ENCODE results near the gene GPC4. TPM values are rescaled to one million over a fixed set of nuclear protein-coding genes. Genes with fewer than 3 reads are reported as not detected.

Gene GPC4
- polyA plus RNA-seq, 1 donor: 12.4 TPM

DNA sequence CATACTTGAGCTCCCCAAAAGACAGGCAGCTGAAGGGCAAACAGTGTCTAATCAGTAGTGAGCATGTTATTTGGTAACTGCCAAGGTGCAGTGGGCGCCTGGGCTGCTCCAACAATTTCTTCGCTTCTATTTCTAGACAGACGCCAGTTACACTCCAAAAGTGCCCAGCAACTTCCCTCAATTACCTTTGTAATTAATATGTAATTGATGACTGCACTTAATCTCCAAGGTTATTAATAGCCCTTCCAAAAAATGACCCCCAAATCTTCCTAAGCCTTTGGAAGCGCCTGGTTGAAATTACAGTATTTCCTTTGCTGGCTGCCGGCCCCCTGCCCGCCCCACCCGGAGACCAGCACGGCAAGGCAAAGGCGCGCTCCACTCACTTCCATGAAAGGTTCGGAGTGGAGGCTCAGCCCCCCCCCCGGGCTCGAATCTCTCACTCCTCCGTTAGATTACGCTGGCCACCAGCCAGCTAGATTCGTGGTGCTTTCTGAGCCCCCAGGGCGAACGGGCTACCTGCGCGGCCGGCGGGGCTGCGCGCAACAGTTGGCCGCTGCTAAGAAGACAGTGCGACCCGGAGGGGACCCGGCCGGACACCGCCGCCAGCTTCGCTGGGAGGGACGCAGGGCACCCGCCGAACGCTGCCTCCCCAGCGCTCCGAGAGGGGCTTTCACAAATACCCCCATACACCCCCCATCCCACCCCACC lies 1.9 kb downstream of the GPC4 start:
- no CpG with 5 or more reads among the region's 38 CpGs for WGBS (ENCODE audit: insufficient coverage, low lambda C conversion rate)
- Histone ChIP-seq H3K9me3 (ENCODE audit: control insufficient read depth, low read depth, low read length) (no peaks in the 10 kb centered on the region), H3K27ac (ENCODE audit: low read length) (no peak overlapping the region), H3K4me1 (ENCODE audit: control insufficient read depth, insufficient read depth, low read length) (no peaks in the 10 kb centered on the region), H3K27me3 (ENCODE audit: control insufficient read depth, insufficient read depth, low read length) (peaks cover 20% of the 10 kb centered on the region), H3K4me3 (ENCODE audit: low read length) (peak overlapping the region; percentile 58), H3K36me3 (ENCODE audit: control insufficient read depth, insufficient read depth, low read length) (no peaks in the 10 kb centered on the region)
- DNase-seq: no peak

DNA sequence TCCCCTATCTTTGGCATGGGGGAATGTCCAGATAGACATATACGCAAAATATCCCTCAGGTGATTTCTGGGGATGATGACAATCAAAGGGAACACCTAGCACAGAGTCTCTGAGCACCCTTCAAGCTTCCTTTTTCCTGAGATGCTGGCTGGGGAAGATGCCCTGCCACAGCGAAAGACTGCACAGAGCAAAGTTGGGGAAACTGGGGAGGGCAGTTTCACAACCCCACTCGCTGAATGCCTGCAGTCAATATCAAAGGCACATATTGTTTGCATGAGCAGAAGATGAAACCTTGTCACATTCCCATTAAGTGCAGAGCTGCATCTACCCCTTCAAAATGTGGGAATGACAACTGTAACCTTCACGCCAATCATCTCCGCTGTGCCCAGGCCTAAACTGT lies 2.6 kb downstream of the GPC4 start:
- no CpG with 5 or more reads among the region's 5 CpGs for WGBS (ENCODE audit: insufficient coverage, low lambda C conversion rate)
- DNase-seq: no peak
- no peak overlapping the region for H3K4me3 ChIP-seq (ENCODE audit: low read length)
- H3K36me3 ChIP-seq (ENCODE audit: control insufficient read depth, insufficient read depth, low read length): no peaks in the 10 kb centered on the region
- no peaks in the 10 kb centered on the region for H3K9me3 ChIP-seq (ENCODE audit: control insufficient read depth, low read depth, low read length)
- H3K27me3 ChIP-seq (ENCODE audit: control insufficient read depth, insufficient read depth, low read length): peaks cover 18% of the 10 kb centered on the region
- H3K4me1 ChIP-seq (ENCODE audit: control insufficient read depth, insufficient read depth, low read length): no peaks in the 10 kb centered on the region
- H3K27ac ChIP-seq (ENCODE audit: low read length): no peak overlapping the region

DNA sequence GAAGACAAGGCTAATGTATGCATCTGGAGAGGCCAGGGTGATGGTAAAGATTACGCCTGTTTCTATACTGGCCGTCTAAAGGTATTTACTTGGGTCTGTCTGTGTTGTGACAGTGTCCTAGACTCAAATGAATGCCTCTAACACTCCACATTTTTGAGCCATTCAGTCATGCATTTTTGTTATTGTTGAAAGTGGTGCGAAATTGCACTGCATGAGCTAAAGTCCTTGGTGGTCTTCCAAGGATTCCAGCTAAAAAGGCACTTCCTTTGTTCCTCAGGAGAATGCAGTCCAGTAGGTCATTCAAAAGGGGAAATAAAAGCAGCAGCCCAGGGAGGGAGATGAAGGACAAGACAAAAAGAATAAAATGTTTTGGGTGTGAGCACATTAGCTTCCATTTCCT lies 3.0 kb downstream of the GPC4 start:
- Histone ChIP-seq H3K36me3 (ENCODE audit: control insufficient read depth, insufficient read depth, low read length) (no peaks in the 10 kb centered on the region), H3K4me1 (ENCODE audit: control insufficient read depth, insufficient read depth, low read length) (no peaks in the 10 kb centered on the region), H3K27me3 (ENCODE audit: control insufficient read depth, insufficient read depth, low read length) (peaks cover 15% of the 10 kb centered on the region), H3K4me3 (ENCODE audit: low read length) (no peak overlapping the region), H3K9me3 (ENCODE audit: control insufficient read depth, low read depth, low read length) (no peaks in the 10 kb centered on the region), H3K27ac (ENCODE audit: low read length) (no peak overlapping the region)
- no CpG with 5 or more reads among the region's 3 CpGs for WGBS (ENCODE audit: insufficient coverage, low lambda C conversion rate)
- no peak for DNase-seq

DNA sequence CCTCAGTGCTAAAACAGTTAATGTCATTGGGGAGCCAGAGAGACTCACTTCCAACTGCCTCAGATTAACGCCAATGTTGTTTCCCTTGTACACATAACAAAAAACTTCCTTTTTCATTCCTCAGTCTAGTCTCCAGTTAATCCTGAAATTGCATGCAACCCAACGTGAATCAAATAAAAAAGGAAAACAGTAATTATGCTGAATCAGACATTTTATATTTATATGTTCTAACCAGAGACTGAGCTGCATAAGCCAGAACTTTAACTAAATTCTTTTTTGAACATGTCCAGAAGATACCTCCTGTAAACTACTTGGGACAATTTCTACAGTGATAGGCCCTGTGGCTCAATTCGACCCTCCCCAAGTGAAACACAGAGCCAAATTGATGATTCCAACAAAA lies 4.7 kb downstream of the GPC4 start:
- no peak for DNase-seq
- Histone ChIP-seq H3K36me3 (ENCODE audit: control insufficient read depth, insufficient read depth, low read length) (no peaks in the 10 kb centered on the region), H3K27ac (ENCODE audit: low read length) (no peak overlapping the region), H3K27me3 (ENCODE audit: control insufficient read depth, insufficient read depth, low read length) (peaks cover 4% of the 10 kb centered on the region), H3K4me3 (ENCODE audit: low read length) (no peak overlapping the region), H3K9me3 (ENCODE audit: control insufficient read depth, low read depth, low read length) (no peaks in the 10 kb centered on the region), H3K4me1 (ENCODE audit: control insufficient read depth, insufficient read depth, low read length) (no peaks in the 10 kb centered on the region)
- no CpG with 5 or more reads among the region's 3 CpGs for WGBS (ENCODE audit: insufficient coverage, low lambda C conversion rate)

DNA sequence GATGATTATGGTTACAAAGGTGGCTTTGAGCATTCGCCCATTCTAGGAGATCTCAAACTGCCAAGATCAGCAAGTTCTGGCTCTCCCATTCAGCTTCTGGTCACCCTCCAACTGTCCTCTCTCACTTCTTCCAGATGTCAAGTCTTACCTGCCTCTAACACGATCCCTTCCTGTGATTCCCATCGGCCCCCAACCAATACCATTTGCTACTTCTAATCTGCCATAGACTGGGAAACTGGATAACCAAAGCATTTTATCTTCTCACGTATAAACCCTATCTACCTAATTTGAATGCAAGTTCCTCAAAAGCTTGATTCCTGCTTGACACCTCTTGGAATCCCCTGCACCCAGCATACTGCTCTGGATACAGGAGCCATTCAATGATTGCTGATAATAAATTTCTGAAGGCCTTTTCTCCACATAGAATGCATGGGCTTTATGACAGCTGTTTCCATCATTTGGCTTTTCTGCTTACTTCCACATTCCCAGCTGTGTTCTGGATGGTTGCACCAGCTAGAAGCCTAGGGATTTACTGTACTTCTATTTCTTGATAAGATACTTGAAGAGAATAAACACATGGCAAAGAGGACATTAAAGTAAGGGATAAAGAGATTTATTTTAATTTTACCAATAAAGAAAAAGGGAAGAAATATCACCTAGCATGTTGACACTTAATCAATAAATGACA lies 9.6 kb downstream of the GPC4 start:
- Histone ChIP-seq H3K4me1 (ENCODE audit: control insufficient read depth, insufficient read depth, low read length) (no peaks in the 10 kb centered on the region), H3K4me3 (ENCODE audit: low read length) (no peak overlapping the region), H3K9me3 (ENCODE audit: control insufficient read depth, low read depth, low read length) (no peaks in the 10 kb centered on the region), H3K27ac (ENCODE audit: low read length) (no peak overlapping the region), H3K36me3 (ENCODE audit: control insufficient read depth, insufficient read depth, low read length) (no peaks in the 10 kb centered on the region), H3K27me3 (ENCODE audit: control insufficient read depth, insufficient read depth, low read length) (no peaks in the 10 kb centered on the region)
- WGBS (ENCODE audit: insufficient coverage, low lambda C conversion rate): no CpG with 5 or more reads among the region's 4 CpGs
- DNase-seq: no peak

DNA sequence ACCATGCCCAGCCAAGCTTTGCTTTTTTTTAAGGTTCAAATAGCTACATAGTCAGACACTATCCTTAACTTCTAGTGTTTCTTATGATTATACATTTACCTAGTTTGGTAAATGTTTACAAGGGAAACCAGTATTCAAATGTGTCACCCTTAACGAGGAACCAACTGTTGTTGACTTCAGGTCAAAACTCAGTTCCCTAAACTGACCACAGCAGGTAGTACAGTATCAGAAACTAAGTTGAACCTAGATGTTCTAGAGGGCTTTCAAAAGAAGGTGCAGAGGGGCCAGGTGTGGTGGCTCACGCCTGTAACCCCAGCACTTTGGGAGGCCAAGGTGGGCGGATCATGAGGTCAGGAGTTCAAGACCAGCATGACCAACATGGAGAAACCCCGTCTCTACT lies 11.3 kb downstream of the GPC4 start:
- no CpG with 5 or more reads among the region's 4 CpGs for WGBS (ENCODE audit: insufficient coverage, low lambda C conversion rate)
- H3K36me3 ChIP-seq (ENCODE audit: control insufficient read depth, insufficient read depth, low read length): no peaks in the 10 kb centered on the region
- no peaks in the 10 kb centered on the region for H3K27me3 ChIP-seq (ENCODE audit: control insufficient read depth, insufficient read depth, low read length)
- H3K9me3 ChIP-seq (ENCODE audit: control insufficient read depth, low read depth, low read length): no peaks in the 10 kb centered on the region
- H3K4me3 ChIP-seq (ENCODE audit: low read length): no peak overlapping the region
- no peak overlapping the region for H3K27ac ChIP-seq (ENCODE audit: low read length)
- H3K4me1 ChIP-seq (ENCODE audit: control insufficient read depth, insufficient read depth, low read length): no peaks in the 10 kb centered on the region
- DNase-seq: no peak

DNA sequence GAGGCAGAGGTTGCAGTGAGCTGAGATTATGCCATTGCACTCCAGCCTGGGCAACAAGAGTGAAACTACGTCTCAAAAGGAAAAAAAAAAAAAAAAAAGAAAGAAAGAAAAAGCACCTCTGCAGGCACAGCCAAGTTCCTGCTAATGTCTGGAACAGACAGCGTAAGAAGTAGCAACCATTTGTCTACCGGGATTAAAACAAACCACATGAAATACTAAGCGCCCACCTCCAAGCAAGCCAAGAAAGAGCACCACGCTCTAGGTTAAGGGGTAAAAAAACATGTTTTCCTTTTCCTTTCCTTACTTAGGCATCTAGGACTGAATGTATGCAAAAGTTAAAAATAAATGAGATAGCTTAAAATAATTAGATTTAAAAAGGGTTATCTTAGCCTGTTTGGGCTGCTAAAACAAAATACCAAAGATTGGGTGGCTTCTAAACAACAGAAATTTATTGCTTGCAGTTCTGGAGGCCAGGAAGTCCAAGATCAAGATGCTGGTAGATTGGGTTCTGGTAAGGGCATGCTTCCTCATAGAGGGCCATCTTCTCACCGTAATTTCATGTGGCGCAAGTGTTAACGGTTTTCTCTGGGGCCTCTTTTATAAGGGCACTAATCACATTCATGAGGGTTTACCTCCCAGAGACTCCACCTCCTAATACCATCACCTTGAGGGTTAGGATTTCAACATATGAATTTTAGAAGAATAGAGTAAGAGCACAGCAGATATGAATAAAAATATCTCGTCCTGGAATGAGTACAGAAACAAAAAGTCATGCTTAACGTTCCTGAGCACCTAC lies 12.3 kb downstream of the GPC4 start:
- Histone ChIP-seq H3K27ac (ENCODE audit: low read length) (no peak overlapping the region), H3K27me3 (ENCODE audit: control insufficient read depth, insufficient read depth, low read length) (no peaks in the 10 kb centered on the region), H3K4me3 (ENCODE audit: low read length) (no peak overlapping the region), H3K4me1 (ENCODE audit: control insufficient read depth, insufficient read depth, low read length) (no peaks in the 10 kb centered on the region), H3K36me3 (ENCODE audit: control insufficient read depth, insufficient read depth, low read length) (no peaks in the 10 kb centered on the region), H3K9me3 (ENCODE audit: control insufficient read depth, low read depth, low read length) (no peaks in the 10 kb centered on the region)
- DNase-seq: no peak
- WGBS (ENCODE audit: insufficient coverage, low lambda C conversion rate): 80% methylated on average over 1 of the region's 10 CpGs

DNA sequence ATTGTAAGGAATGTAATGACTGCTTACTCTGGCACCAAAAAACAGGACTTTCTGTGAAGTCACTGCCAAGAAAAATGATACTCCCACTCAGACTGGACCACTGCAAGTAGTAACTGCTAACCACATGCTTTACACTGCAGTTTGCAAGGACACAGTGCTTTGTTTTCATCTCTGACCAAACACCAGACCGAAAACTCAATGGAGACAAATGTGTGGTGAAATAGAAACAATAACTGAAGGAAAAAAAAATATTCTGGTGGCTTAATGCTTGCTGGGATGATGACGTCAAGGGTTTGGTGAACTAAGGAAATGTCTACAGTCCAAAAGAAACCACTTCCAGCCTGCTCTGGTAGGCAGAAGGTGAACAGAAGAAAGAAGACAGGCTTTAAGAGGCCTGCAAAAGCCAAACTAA lies 13.2 kb downstream of the GPC4 start:
- no peak for DNase-seq
- WGBS (ENCODE audit: insufficient coverage, low lambda C conversion rate): no CpG with 5 or more reads among the region's 2 CpGs
- Histone ChIP-seq H3K36me3 (ENCODE audit: control insufficient read depth, insufficient read depth, low read length) (no peaks in the 10 kb centered on the region), H3K4me3 (ENCODE audit: low read length) (no peak overlapping the region), H3K27me3 (ENCODE audit: control insufficient read depth, insufficient read depth, low read length) (no peaks in the 10 kb centered on the region), H3K27ac (ENCODE audit: low read length) (no peak overlapping the region), H3K4me1 (ENCODE audit: control insufficient read depth, insufficient read depth, low read length) (no peaks in the 10 kb centered on the region), H3K9me3 (ENCODE audit: control insufficient read depth, low read depth, low read length) (no peaks in the 10 kb centered on the region)

DNA sequence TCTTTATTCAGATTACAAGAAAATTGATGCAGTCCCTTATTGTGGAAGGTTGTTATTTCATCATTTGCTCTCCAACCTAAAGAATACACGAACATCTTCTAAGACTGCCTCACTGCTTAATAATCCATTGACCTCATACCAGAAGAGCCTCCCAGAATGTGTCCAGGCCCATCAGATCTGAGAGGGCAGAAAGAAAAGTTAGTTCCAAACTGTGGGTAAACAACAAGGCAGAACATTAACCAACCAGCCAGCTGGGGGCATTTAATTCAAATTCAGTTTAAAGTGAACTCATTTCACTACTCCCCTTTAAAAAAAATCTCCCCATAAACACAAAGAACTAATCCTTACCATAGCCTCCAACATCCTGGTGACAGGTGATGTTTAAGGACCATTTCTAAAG lies 13.8 kb downstream of the GPC4 start:
- no CpG with 5 or more reads among the region's 1 CpG for WGBS (ENCODE audit: insufficient coverage, low lambda C conversion rate)

DNA sequence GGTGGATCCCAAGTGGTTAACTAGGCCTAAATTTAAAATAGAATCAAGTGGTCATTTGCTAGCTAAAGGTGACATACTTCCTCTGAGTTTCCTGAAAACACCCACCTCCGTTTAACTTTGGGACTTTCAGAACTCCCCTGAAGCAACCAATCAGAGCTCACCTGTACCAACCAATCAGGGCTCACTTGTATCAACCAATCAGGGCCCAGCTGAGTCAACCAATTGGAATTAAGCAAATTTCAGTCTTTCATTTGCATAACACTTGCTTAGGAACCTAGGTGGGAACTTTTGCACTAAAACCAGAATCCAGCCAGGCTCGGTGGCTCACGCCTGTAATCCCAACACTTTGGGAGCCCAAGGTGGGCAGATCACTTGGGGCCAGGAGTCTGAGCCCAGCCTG lies 15.9 kb downstream of the GPC4 start:
- H3K27me3 ChIP-seq (ENCODE audit: control insufficient read depth, insufficient read depth, low read length): no peaks in the 10 kb centered on the region
- H3K9me3 ChIP-seq (ENCODE audit: control insufficient read depth, low read depth, low read length): no peaks in the 10 kb centered on the region
- H3K36me3 ChIP-seq (ENCODE audit: control insufficient read depth, insufficient read depth, low read length): no peaks in the 10 kb centered on the region
- no CpG with 5 or more reads among the region's 3 CpGs for WGBS (ENCODE audit: insufficient coverage, low lambda C conversion rate)
- no peaks in the 10 kb centered on the region for H3K4me1 ChIP-seq (ENCODE audit: control insufficient read depth, insufficient read depth, low read length)
- no peak overlapping the region for H3K27ac ChIP-seq (ENCODE audit: low read length)
- H3K4me3 ChIP-seq (ENCODE audit: low read length): no peak overlapping the region
- no peak for DNase-seq

More for the DNA sequence above, 13.8 kb downstream of the GPC4 start:
- no peak overlapping the region for H3K4me3 ChIP-seq (ENCODE audit: low read length)
- no peaks in the 10 kb centered on the region for H3K4me1 ChIP-seq (ENCODE audit: control insufficient read depth, insufficient read depth, low read length)
- no peaks in the 10 kb centered on the region for H3K36me3 ChIP-seq (ENCODE audit: control insufficient read depth, insufficient read depth, low read length)
- no peak overlapping the region for H3K27ac ChIP-seq (ENCODE audit: low read length)
- no peak for DNase-seq
- no peaks in the 10 kb centered on the region for H3K9me3 ChIP-seq (ENCODE audit: control insufficient read depth, low read depth, low read length)
- no peaks in the 10 kb centered on the region for H3K27me3 ChIP-seq (ENCODE audit: control insufficient read depth, insufficient read depth, low read length)
